HepG2 (cell line): Measurements from ENCODE around the gene KCTD16.

Source experiments
- CREM ChIP-seq, 2 experiments: sonication (generic) in 1 of 2; formaldehyde crosslinking in 1 of 2; IDR thresholded peaks; 2 replicates each; pipeline versions ENCODE4 v1.4.0 to v1.6.1; 2016 to 2020; ENCODE audit warnings: antibody characterized with exemption in 1 of 2, mild to moderate bottlenecking in 1 of 2, missing genetic modification reagents in 1 of 2
- NFYC ChIP-seq: IDR thresholded peaks from 2 replicates; pipeline ENCODE4 v1.6.1; 2016; ENCODE audit warnings: missing genetic modification reagents, missing compliant biosample characterization
- RBAK ChIP-seq: sonication (generic); formaldehyde crosslinking; IDR thresholded peaks from 2 replicates; pipeline ENCODE4 v1.5.1; 2020; ENCODE audit warnings: mild to moderate bottlenecking, missing genetic modification reagents
- SP1 ChIP-seq, 2 experiments: fragments of 450-650 bp in 1 of 2; sonication (generic) in 1 of 2; formaldehyde crosslinking in 1 of 2; IDR thresholded peaks; 2 replicates each; pipeline versions ENCODE4 v1.4.0 to v1.6.1; 2016 to 2020; ENCODE audit warnings: missing genetic modification reagents in 1 of 2
- ZNF205 ChIP-seq: IDR thresholded peaks from 2 replicates; pipeline ENCODE4 v1.6.1; 2018; ENCODE audit warnings: missing biosample characterization, missing genetic modification reagents
- ZNF703 ChIP-seq: sonication (generic); formaldehyde crosslinking; IDR thresholded peaks from 2 replicates; pipeline ENCODE4 v1.5.1; 2020; ENCODE audit warnings: missing genetic modification reagents, mild to moderate bottlenecking, moderate library complexity, borderline replicate concordance
- TF ChIP-seq, protein P1 (sequence below): sonication (generic); formaldehyde crosslinking; IDR thresholded peaks from 2 replicates; pipeline ENCODE4 v1.4.0; 2020; ENCODE audit warnings: low read depth, missing genetic modification reagents
- TF ChIP-seq, protein P2 (sequence below): sonication (generic); formaldehyde crosslinking; IDR thresholded peaks from 2 replicates; pipeline ENCODE4 v1.5.0; 2020; ENCODE audit warnings: mild to moderate bottlenecking, missing genetic modification reagents, moderate library complexity
- TF ChIP-seq, protein P3 (sequence below): sonication (generic); formaldehyde crosslinking; IDR thresholded peaks from 2 replicates; pipeline ENCODE4 v1.5.1; 2020; ENCODE audit warnings: missing genetic modification reagents, mild to moderate bottlenecking, borderline replicate concordance
- TF ChIP-seq, protein P4 (sequence below), 2 experiments: IDR thresholded peaks; 2 replicates each; pipeline ENCODE4 v1.6.1; 2011 to 2012; ENCODE audit warnings: low read length in 2 of 2, borderline replicate concordance in 1 of 2, low read depth in 1 of 2, mild to moderate bottlenecking in 1 of 2, moderate library complexity in 1 of 2
- TF ChIP-seq, protein P5 (sequence below): sonication (generic); formaldehyde crosslinking; IDR thresholded peaks from 2 replicates; pipeline ENCODE4 v1.4.0; 2020; ENCODE audit warnings: mild to moderate bottlenecking, missing genetic modification reagents

DNA sequence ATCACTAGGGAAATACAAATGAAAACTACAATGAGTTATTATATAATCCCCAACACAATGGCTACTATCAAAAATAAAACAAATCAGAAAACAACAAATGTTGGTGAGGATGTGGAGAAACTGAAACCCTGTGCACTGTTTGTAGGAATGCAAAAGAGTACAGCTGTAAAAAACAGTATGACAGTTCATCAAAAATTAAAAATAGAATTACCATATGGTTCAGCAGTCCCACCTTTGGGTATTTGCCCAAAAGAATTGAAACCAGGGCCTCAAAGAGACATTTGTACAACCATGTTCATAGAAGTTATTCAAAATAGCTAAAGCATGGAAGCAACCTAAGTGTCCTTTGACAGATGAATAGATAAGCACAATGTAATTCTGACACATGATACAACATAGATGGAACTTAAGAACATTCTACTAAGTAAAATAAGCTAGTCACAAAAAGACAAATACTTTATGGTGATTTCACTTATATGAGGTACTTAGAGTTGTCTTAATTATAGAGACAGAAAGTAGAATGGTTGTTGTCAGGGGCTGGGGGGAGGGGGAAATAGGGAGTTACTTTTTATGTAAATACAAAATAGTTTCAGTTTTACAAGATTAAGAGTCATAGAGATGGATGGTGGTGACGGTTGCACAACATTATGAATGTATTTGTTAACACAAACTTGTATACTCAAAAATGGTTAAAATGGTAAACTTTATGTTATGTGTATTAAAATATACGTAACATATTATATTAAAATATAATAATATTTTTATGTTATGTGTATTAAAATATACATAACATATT is 102.8 kb downstream of the KCTD16 start:
- TF ChIP-seq, protein P1, sequence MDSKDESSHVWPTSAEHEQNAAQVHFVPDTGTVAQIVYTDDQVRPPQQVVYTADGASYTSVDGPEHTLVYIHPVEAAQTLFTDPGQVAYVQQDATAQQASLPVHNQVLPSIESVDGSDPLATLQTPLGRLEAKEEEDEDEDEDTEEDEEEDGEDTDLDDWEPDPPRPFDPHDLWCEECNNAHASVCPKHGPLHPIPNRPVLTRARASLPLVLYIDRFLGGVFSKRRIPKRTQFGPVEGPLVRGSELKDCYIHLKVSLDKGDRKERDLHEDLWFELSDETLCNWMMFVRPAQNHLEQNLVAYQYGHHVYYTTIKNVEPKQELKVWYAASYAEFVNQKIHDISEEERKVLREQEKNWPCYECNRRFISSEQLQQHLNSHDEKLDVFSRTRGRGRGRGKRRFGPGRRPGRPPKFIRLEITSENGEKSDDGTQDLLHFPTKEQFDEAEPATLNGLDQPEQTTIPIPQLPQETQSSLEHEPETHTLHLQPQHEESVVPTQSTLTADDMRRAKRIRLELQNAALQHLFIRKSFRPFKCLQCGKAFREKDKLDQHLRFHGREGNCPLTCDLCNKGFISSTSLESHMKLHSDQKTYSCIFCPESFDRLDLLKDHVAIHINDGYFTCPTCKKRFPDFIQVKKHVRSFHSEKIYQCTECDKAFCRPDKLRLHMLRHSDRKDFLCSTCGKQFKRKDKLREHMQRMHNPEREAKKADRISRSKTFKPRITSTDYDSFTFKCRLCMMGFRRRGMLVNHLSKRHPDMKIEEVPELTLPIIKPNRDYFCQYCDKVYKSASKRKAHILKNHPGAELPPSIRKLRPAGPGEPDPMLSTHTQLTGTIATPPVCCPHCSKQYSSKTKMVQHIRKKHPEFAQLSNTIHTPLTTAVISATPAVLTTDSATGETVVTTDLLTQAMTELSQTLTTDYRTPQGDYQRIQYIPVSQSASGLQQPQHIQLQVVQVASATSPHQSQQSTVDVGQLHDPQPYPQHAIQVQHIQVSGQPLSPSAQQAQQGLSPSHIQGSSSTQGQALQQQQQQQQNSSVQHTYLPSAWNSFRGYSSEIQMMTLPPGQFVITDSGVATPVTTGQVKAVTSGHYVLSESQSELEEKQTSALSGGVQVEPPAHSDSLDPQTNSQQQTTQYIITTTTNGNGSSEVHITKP: no peak
- TF ChIP-seq, protein P2, sequence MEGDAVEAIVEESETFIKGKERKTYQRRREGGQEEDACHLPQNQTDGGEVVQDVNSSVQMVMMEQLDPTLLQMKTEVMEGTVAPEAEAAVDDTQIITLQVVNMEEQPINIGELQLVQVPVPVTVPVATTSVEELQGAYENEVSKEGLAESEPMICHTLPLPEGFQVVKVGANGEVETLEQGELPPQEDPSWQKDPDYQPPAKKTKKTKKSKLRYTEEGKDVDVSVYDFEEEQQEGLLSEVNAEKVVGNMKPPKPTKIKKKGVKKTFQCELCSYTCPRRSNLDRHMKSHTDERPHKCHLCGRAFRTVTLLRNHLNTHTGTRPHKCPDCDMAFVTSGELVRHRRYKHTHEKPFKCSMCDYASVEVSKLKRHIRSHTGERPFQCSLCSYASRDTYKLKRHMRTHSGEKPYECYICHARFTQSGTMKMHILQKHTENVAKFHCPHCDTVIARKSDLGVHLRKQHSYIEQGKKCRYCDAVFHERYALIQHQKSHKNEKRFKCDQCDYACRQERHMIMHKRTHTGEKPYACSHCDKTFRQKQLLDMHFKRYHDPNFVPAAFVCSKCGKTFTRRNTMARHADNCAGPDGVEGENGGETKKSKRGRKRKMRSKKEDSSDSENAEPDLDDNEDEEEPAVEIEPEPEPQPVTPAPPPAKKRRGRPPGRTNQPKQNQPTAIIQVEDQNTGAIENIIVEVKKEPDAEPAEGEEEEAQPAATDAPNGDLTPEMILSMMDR (CRISPR knock-in tag): no peak
- TF ChIP-seq ZNF703 (CRISPR knock-in tag) (no peak), SP1 (IDR thresholded peaks at IDR 0.05) (no peak), SP1 (CRISPR knock-in tag; IDR thresholded peaks at IDR 0.05) (no peak), RBAK (no peak), NFYC (no peak), ZNF205 (CRISPR knock-in tag) (no peak), CREM (IDR thresholded peaks at IDR 0.05) (no peak), CREM (CRISPR knock-in tag; IDR thresholded peaks at IDR 0.05) (no peak)
- TF ChIP-seq, protein P3, sequence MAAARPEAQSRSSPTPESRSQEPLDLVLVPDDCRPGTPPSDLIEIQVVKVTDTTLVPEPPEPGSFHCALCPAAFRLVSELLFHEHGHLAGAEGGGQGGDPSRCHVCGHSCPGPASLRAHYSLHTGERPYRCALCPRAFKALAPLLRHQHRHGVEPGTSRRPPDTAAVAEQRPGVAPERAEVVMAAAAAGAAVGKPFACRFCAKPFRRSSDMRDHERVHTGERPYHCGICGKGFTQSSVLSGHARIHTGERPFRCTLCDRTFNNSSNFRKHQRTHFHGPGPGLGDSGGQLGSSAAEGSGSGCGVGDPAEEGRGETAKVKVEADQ (CRISPR knock-in tag): no peak
- TF ChIP-seq, protein P4, sequence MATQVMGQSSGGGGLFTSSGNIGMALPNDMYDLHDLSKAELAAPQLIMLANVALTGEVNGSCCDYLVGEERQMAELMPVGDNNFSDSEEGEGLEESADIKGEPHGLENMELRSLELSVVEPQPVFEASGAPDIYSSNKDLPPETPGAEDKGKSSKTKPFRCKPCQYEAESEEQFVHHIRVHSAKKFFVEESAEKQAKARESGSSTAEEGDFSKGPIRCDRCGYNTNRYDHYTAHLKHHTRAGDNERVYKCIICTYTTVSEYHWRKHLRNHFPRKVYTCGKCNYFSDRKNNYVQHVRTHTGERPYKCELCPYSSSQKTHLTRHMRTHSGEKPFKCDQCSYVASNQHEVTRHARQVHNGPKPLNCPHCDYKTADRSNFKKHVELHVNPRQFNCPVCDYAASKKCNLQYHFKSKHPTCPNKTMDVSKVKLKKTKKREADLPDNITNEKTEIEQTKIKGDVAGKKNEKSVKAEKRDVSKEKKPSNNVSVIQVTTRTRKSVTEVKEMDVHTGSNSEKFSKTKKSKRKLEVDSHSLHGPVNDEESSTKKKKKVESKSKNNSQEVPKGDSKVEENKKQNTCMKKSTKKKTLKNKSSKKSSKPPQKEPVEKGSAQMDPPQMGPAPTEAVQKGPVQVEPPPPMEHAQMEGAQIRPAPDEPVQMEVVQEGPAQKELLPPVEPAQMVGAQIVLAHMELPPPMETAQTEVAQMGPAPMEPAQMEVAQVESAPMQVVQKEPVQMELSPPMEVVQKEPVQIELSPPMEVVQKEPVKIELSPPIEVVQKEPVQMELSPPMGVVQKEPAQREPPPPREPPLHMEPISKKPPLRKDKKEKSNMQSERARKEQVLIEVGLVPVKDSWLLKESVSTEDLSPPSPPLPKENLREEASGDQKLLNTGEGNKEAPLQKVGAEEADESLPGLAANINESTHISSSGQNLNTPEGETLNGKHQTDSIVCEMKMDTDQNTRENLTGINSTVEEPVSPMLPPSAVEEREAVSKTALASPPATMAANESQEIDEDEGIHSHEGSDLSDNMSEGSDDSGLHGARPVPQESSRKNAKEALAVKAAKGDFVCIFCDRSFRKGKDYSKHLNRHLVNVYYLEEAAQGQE (IDR thresholded peaks at IDR 0.05; ENCODE audit: borderline replicate concordance in 1 of 2, low read depth in 1 of 2, low read length in 2 of 2): no peak
- TF ChIP-seq, protein P5, sequence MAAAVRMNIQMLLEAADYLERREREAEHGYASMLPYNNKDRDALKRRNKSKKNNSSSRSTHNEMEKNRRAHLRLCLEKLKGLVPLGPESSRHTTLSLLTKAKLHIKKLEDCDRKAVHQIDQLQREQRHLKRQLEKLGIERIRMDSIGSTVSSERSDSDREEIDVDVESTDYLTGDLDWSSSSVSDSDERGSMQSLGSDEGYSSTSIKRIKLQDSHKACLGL (CRISPR knock-in tag): no peak
